Muscle of leg (tissue), 11 donors: ENCODE results near the gene LIPG. TPM values are rescaled to one million over a fixed set of nuclear protein-coding genes. Genes with fewer than 3 reads are reported as not detected.
"Not testable (repeated sequence)": the region's sequence is repeated elsewhere in the genome, so short reads cannot be mapped to it uniquely, and the experiment has no call there.

ENCODE experiments used
- DNase-seq: peaks from one replicate; pipeline ENCODE4 v3.0.0; 2013
- H3K27ac ChIP-seq: one replicate; pipeline ENCODE4 v1.5.1; 2013; ENCODE audit warnings: mild to moderate bottlenecking, low read length, control low read depth
- H3K27me3 ChIP-seq: one replicate; pipeline ENCODE4 v1.6.1; 2013; ENCODE audit warnings: low read length; ENCODE audit not compliant: control insufficient read depth, insufficient read depth
- H3K36me3 ChIP-seq: one replicate; pipeline ENCODE4 v1.6.1; 2013; ENCODE audit warnings: low read length; ENCODE audit not compliant: control insufficient read depth, insufficient read depth
- H3K4me1 ChIP-seq: one replicate; pipeline ENCODE4 v1.6.1; 2013; ENCODE audit warnings: low read length; ENCODE audit not compliant: control insufficient read depth, insufficient read depth
- H3K4me3 ChIP-seq: one replicate; pipeline ENCODE4 v1.5.1; 2013; ENCODE audit warnings: low read length, control low read depth
- H3K9me3 ChIP-seq: replicated peaks from 2 replicates; pipeline ENCODE4 v1.6.1; 2013; ENCODE audit warnings: low read depth, low read length; ENCODE audit not compliant: control insufficient read depth
- WGBS: methylation state at CpG from one replicate; pipeline ENCODE4 v1.1.5; 2013; ENCODE audit warnings: missing lambda C conversion rate; ENCODE audit not compliant: insufficient coverage; 5-methylcytosine and 5-hydroxymethylcytosine counted together
- polyA plus RNA-seq, 8 donors: library from polyadenylated mRNA; unstranded; fragments of 120-200 nt; gene quantifications; one replicate each; pipeline versions ENCODE4 v1.2.1 to v1.2.3, GENCODE V29; 2013; ENCODE audit warnings: inconsistent platforms in 1 of 8, low replicate concordance in 1 of 8; ENCODE audit not compliant: insufficient read length in 8 of 8, insufficient read depth in 1 of 8
- total RNA-seq: library from RNA; stranded (reverse); fragments of 120-200 nt; gene quantifications from one replicate; pipeline ENCODE4 v1.2.4, GENCODE V29; 2013

The LIPG gene
- total and polyA plus RNA-seq, 9 donors = 3.5 to 8.6 (median 5.3) TPM

DNA sequence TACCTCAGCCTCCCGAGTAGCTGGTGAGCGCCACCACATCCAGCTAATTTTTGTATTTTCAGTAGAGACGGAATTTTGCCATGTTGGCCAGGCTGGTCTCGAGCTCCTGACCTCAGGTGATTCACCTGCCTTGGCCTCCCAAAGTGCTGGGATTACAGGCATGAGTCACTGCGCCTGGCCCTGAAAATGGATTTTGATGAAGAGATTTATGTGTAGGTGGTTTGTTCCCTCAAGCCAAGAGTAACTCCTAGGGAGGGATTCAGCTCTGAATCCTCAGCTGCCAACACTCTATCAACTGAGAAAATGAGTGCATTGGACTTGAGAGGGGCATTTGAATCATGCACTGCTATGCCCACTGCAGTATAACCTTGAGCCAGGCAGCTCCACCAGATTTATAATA lies 17.5 kb upstream of the LIPG start:
- Histone ChIP-seq H3K4me1 (no peaks in the 10 kb centered on the region), H3K27ac (no peak overlapping the region), H3K4me3 (no peak overlapping the region), H3K36me3 (no peaks in the 10 kb centered on the region), H3K27me3 (no peaks in the 10 kb centered on the region), H3K9me3 (no peaks in the 10 kb centered on the region)
- no peak for DNase-seq
- 75% methylated on average over 2 of the region's 5 CpGs for WGBS

DNA sequence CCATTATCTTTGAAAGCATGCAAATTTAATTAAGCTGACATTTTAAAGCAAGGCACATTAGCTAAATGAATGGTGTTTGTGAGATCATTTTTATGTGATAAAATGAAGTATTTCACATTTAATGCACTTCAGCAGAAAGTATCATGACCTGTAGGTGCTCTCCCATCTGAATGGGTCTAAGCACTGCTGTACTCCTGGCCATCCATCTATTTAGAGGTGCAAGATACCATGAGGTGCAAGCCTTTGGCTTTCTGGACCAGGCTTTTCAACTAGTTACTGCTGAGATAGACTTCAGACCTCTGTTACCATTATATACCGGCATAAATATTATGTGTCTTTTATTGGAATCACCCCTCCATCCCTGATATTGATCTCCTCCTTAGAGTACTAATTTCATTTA lies 15.6 kb upstream of the LIPG start:
- no CpG with 5 or more reads among the region's 1 CpG for WGBS
- Histone ChIP-seq H3K4me1 (no peaks in the 10 kb centered on the region), H3K4me3 (no peak overlapping the region), H3K9me3 (no peaks in the 10 kb centered on the region), H3K36me3 (no peaks in the 10 kb centered on the region), H3K27me3 (no peaks in the 10 kb centered on the region), H3K27ac (no peak overlapping the region)
- no peak for DNase-seq

DNA sequence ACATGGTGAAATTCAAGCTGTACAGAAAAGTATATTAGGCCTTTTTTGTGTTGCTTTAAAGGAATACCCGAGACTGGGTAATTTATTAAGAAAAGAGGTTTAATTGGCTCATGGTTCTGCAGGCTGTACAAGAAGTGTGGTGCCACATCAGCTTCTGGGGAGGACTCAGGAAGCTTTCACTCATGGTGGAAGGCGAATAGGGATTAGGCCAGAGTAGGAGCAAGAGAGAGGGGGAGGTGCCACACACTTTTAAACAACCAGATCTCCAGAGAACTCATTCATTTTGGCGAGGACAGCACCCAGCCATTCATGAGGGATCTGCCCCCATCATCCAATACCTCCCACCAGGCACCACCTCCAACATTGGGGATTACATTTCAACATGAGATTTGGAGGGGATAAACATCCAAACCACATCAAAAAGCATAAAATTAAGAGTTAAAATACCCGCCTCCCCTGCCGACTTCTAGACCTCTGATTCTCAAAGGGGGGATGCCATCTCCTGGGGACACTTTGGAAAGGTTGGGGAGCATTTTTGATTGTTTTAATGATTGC lies 15.1 kb upstream of the LIPG start:
- Histone ChIP-seq H3K36me3 (no peaks in the 10 kb centered on the region), H3K9me3 (no peaks in the 10 kb centered on the region), H3K27me3 (no peaks in the 10 kb centered on the region), H3K27ac (no peak overlapping the region), H3K4me3 (no peak overlapping the region), H3K4me1 (no peaks in the 10 kb centered on the region)
- no peak for DNase-seq
- 86% methylated on average over 1 of the region's 5 CpGs for WGBS

DNA sequence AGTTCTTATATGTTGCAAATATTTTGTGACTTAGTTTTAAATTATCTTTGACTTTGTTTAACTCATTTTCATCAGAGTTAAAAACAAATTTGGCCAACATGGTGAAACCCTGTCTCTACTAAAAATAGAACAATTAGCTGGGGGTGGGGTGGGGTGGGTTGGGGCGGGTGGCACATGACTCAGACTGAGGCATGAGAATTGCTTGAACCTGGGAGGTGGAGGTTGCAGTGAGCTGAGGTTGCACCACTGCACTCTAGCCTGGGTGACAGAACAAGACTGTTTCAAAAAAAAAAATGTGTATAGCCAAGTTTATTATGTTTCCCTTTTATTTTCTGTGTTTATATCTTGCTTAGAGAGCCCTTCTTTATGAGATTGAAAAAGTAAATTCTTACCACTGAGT lies 14.2 kb upstream of the LIPG start:
- no peak overlapping the region for H3K27ac ChIP-seq
- WGBS = no CpG with 5 or more reads among the region's 1 CpG
- H3K4me1 ChIP-seq = no peaks in the 10 kb centered on the region
- no peak overlapping the region for H3K4me3 ChIP-seq
- no peak for DNase-seq
- no peaks in the 10 kb centered on the region for H3K9me3 ChIP-seq
- H3K27me3 ChIP-seq = no peaks in the 10 kb centered on the region
- H3K36me3 ChIP-seq = no peaks in the 10 kb centered on the region

DNA sequence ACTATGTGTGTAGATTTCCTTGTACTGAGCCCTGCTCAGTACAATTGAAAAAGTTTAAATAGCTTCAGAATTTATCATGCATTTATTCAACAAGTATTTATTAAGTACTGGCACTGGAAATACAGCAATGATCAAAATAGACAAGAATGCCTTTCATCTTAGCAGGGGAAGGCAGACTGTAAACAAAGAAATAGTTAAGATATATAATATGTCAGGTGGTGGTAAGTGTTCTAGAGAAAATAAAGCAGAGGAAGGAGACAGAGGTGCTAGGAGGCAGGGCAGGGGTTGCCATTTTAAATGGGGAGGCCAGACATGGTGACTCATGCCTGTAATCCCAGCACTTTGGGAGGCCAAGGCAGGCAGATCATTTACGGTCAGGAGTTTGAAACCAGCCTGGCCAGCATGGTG lies 13.6 kb upstream of the LIPG start:
- Histone ChIP-seq H3K27ac (no peak overlapping the region), H3K36me3 (no peaks in the 10 kb centered on the region), H3K4me3 (no peak overlapping the region), H3K4me1 (no peaks in the 10 kb centered on the region), H3K9me3 (no peaks in the 10 kb centered on the region), H3K27me3 (no peaks in the 10 kb centered on the region)
- no peak for DNase-seq
- 83% methylated on average over 1 of the region's 1 CpG for WGBS

DNA sequence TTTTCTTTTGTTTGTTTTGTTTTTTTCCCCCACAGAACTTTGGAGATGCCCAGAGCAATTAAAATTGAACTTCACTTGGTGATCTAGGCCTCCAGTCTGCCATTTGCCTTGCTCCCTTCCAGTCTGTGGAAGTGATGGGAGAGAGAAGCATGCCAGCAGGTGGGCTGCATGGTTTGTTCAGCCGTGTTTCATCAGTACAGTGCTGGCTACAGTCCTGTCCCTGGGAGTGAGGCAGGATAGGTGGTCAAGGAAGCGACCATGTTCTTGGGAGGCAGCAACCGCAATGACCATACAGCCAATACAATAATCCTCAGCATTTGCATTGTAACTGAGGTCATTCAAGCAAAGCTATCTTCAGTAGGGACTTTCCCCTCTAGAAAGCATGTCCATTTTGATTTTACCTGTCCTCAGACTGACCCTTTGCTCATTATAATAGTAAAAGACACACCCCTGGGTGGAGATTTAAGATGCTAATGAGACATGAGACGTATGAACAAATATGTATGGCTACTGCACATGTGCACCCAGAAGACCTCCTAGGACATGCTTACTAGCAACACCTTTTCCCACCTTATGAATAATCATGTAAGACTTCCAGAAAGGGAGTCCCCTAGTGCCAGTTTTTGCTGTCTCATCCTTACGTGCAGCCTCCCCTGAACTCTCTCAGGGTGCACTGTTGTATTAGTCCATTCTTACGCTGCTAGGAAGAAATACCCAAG lies 11.1 kb upstream of the LIPG start:
- no peaks in the 10 kb centered on the region for H3K36me3 ChIP-seq
- no peaks in the 10 kb centered on the region for H3K9me3 ChIP-seq
- no peaks in the 10 kb centered on the region for H3K4me1 ChIP-seq
- WGBS = no CpG with 5 or more reads among the region's 6 CpGs
- DNase-seq = no peak
- H3K27me3 ChIP-seq = no peaks in the 10 kb centered on the region
- H3K4me3 ChIP-seq = no peak overlapping the region
- no peak overlapping the region for H3K27ac ChIP-seq

DNA sequence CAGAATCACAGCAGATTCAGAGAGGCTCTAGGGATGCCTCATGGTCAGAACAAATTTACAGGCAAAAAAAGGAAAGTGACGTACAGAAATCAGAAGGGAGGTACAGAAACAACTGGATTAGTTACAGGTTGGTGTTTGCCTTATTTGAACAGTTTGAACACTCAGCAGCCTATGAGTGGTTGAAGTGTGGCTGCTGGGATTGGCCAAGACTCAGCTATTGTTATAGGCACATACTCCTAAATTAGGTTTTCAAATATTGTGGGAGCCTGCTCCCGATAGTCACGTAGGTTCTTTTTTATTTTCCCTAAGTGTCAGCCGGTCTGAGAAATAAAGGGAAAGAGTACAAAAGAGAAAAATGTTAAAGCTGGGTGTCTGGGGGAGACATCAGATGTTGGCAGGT lies 8.9 kb upstream of the LIPG start:
- H3K27ac ChIP-seq = no peak overlapping the region
- H3K9me3 ChIP-seq = no peaks in the 10 kb centered on the region
- WGBS = 81% methylated on average over 4 of the region's 4 CpGs
- H3K4me3 ChIP-seq = no peak overlapping the region
- H3K27me3 ChIP-seq = no peaks in the 10 kb centered on the region
- no peaks in the 10 kb centered on the region for H3K36me3 ChIP-seq
- no peaks in the 10 kb centered on the region for H3K4me1 ChIP-seq
- DNase-seq = no peak

DNA sequence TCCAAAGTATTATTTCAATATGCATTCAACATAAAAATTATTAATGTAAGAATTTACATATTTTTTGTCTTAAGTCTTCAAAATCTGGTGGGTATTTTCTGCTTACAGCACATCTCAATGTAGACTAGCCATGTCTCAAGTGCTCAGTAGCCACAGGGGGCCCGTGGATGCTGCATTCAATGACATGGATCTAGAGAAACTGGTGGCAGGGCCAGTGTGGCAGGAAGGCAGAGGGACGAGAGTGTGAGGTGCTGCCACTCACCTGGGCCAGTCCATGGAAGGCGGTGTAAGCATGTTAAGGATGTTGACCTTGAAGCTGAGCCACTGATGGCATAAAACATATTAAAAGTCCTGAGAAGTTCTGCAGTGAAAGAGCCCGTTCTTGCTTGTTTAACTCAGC lies 6.2 kb upstream of the LIPG start:
- H3K27me3 ChIP-seq = peaks cover 16% of the 10 kb centered on the region
- H3K27ac ChIP-seq = no peak overlapping the region
- no peaks in the 10 kb centered on the region for H3K9me3 ChIP-seq
- 85% methylated on average over 4 of the region's 4 CpGs for WGBS
- H3K4me3 ChIP-seq = no peak overlapping the region
- no peak for DNase-seq
- no peaks in the 10 kb centered on the region for H3K36me3 ChIP-seq
- peaks cover 3% of the 10 kb centered on the region for H3K4me1 ChIP-seq

DNA sequence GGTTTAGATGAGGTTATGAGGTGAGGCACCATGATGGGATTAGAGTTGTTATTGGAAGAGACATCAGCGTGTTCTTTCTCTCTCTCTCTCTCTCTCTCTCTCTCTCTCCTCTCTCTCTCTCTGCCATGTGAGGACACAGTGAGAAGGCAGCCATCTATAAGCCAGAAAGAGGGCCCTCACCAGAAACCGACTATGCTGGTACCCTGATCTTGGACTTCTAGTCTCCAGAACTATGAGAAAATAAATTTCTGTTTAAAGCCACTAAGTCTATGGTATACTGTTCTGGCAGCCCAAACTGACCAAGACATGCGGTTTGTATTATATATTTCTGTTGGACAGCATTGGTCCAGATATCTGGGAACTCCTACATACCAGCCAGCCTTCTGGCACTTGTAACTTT lies 3.5 kb upstream of the LIPG start:
- no peak for DNase-seq
- H3K4me1 ChIP-seq = peaks cover 24% of the 10 kb centered on the region
- 100% methylated on average over 1 of the region's 3 CpGs for WGBS
- H3K4me3 ChIP-seq = no peak overlapping the region
- H3K36me3 ChIP-seq = no peaks in the 10 kb centered on the region
- H3K27me3 ChIP-seq = peaks cover 41% of the 10 kb centered on the region
- H3K9me3 ChIP-seq = no peaks in the 10 kb centered on the region
- no peak overlapping the region for H3K27ac ChIP-seq

DNA sequence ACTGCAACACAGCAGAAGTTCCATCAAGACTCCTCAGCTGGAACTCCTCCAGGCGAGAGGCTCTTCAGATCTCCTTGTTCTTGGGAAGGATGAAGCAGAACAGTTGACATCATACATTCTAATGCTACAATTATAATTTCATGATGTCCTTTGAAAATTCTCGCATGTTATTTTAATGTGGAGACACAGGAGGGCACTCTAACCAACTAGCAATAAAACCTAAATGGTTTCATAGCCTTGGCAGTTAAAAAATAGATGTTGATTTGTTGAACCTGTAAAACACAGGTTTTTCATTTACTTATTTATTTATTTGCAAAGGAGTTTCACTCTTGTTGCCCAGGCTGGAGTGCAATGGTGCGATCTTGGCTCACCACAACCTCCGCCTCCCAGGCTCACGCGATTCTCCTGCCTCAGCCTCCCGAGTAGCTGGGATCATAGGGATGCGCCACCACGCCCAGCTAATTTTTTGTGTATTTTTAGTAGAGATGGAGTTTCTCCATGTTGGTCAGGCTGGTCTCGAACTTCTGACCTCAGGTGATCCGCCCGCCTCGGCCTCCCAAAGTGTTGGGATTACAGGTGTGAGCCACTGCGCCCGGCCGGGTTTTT lies 2.4 kb upstream of the LIPG start:
- not testable (repeated sequence) for H3K9me3 ChIP-seq, H3K27ac ChIP-seq, H3K36me3 ChIP-seq, H3K4me3 ChIP-seq
- H3K4me1 ChIP-seq = peaks cover 29% of the 10 kb centered on the region
- peaks cover 51% of the 10 kb centered on the region for H3K27me3 ChIP-seq
- DNase-seq = peak; percentile 66
- 80% methylated on average over 1 of the region's 16 CpGs for WGBS
